H1 (cell line): ENCODE results near the gene DCPS. TPM values are rescaled to one million over a fixed set of nuclear protein-coding genes. Genes with fewer than 3 reads are reported as not detected.
A peak's percentile ranks its signal among the peaks of the same experiment; 100 is the strongest.

Experiments
- CTCF ChIA-PET: fragments of 300-600 bp; sonication (Branson Sonifier 250); formaldehyde crosslinking; loops from one replicate; lab custom pipeline; 2021; ENCODE audit not compliant: partially characterized antibody; lab: Charles Lee
- POLR2A ChIA-PET: fragments of 300-600 bp; sonication (Branson Sonifier 250); formaldehyde crosslinking; loops from one replicate; lab custom pipeline; 2021; ENCODE audit warnings: inconsistent platforms; ENCODE audit not compliant: partially characterized antibody; lab: Charles Lee
- DNase-seq, 2 experiments: peaks; one replicate each; pipeline versions ENCODE4 v3.0.0 to v3.0.0-alpha.2; 2010 to 2022; ENCODE audit warnings: low spot score in 2 of 2, low read depth in 1 of 2, mixed read lengths in 1 of 2
- FAIRE-seq: peaks from 2 replicates; lab custom pipeline; 2011; peaks lifted over from hg19 to GRCh38; lab: Jason Lieb, UNC
- H2AFZ ChIP-seq: 2 replicates; pipeline ENCODE4 v1.8.1; 2012; ENCODE audit warnings: low read length, inconsistent platforms
- H2AK5ac ChIP-seq: 2 replicates; pipeline ENCODE4 v1.6.1; 2013; ENCODE audit warnings: low read depth, low read length
- H2BK120ac ChIP-seq: replicated peaks from 2 replicates; pipeline ENCODE3; 2013; ENCODE audit warnings: low read depth, low read length, inconsistent platforms
- H2BK12ac ChIP-seq: 2 replicates; pipeline ENCODE4 v1.6.1; 2013; ENCODE audit warnings: low read depth, low read length
- H2BK15ac ChIP-seq: 2 replicates; pipeline ENCODE4 v1.6.1; 2013; ENCODE audit warnings: low read length
- H2BK20ac ChIP-seq: 2 replicates; pipeline ENCODE4 v1.6.1; 2013; ENCODE audit warnings: low read length
- H2BK5ac ChIP-seq: 2 replicates; pipeline ENCODE4 v1.6.1; 2013; ENCODE audit warnings: low read depth, low read length
- H3K14ac ChIP-seq: 2 replicates; pipeline ENCODE4 v1.6.1; 2013; ENCODE audit warnings: inconsistent platforms; ENCODE audit not compliant: insufficient read length
- H3K18ac ChIP-seq: 2 replicates; pipeline ENCODE4 v1.6.1; 2013; ENCODE audit warnings: low read length; ENCODE audit errors: extremely low read depth
- H3K23ac ChIP-seq: 2 replicates; pipeline ENCODE4 v1.6.1; 2013; ENCODE audit warnings: inconsistent platforms; ENCODE audit not compliant: insufficient read length
- H3K23me2 ChIP-seq: 2 replicates; pipeline ENCODE4 v1.6.1; 2013; ENCODE audit warnings: low read depth, low read length
- H3K27ac ChIP-seq: 2 replicates; pipeline ENCODE4 v1.6.1; 2011; ENCODE audit warnings: low read depth, low read length, inconsistent platforms
- H3K27me3 ChIP-seq, 4 experiments: replicated peaks in 1 of 4; 1 replicate in 1 of 4; 2 replicates in 3 of 4; pipeline versions ENCODE4 v1.6.1 to v1.8.1; 2011 to 2013; ENCODE audit warnings: low read length in 3 of 4, mild to moderate bottlenecking in 3 of 4, inconsistent platforms in 2 of 4, mixed read lengths in 2 of 4, moderate library complexity in 1 of 4; ENCODE audit not compliant: control insufficient read depth in 3 of 4, insufficient read depth in 3 of 4; ENCODE audit errors: extremely low read depth in 1 of 4
- H3K36me3 ChIP-seq, 4 experiments: 2 replicates each; pipeline versions ENCODE4 v1.6.1 to v1.8.1; 2011 to 2013; ENCODE audit warnings: mild to moderate bottlenecking in 4 of 4, low read length in 3 of 4, moderate library complexity in 2 of 4, control low read depth in 1 of 4, inconsistent platforms in 1 of 4; ENCODE audit not compliant: insufficient read depth in 4 of 4, control insufficient read depth in 2 of 4
- H3K4ac ChIP-seq: replicated peaks from 2 replicates; pipeline ENCODE3; 2013; ENCODE audit warnings: low read length, low read depth, mixed read lengths, inconsistent platforms; ENCODE audit not compliant: insufficient read length
- H3K4me1 ChIP-seq, 4 experiments: replicated peaks in 1 of 4; 1 replicate in 1 of 4; 2 replicates in 3 of 4; pipeline versions ENCODE4 v1.6.1 to v1.8.1; 2011 to 2013; ENCODE audit warnings: low read length in 3 of 4, inconsistent platforms in 2 of 4, mixed read lengths in 1 of 4; ENCODE audit not compliant: insufficient read depth in 4 of 4, control insufficient read depth in 3 of 4
- H3K4me2 ChIP-seq, 2 experiments: 2 replicates each; pipeline versions ENCODE4 v1.6.1 to v1.8.1; 2011 to 2013; ENCODE audit warnings: low read depth in 2 of 2, low read length in 2 of 2, control low read depth in 1 of 2, inconsistent platforms in 1 of 2, mild to moderate bottlenecking in 1 of 2; ENCODE audit not compliant: insufficient read depth in 1 of 2
- H3K4me3 ChIP-seq, 4 experiments: fragments of 200-600, 300-600 bp in 1 of 4; sonication (generic), shearing (Covaris generic), sonication (Bioruptor Twin) in 1 of 4; 2 replicates each; pipeline versions ENCODE4 v1.5.1 to v1.8.1; 2011 to 2016; ENCODE audit warnings: low read length in 4 of 4, low read depth in 3 of 4, control low read depth in 2 of 4, inconsistent platforms in 2 of 4, mild to moderate bottlenecking in 2 of 4, mixed read lengths in 1 of 4, moderate library complexity in 1 of 4; ENCODE audit not compliant: insufficient read depth in 2 of 4; ENCODE audit errors: extremely low read depth in 1 of 4
- H3K56ac ChIP-seq: replicated peaks from 2 replicates; pipeline ENCODE3; 2013; ENCODE audit warnings: low read depth, mild to moderate bottlenecking, mixed read lengths, low read length, inconsistent platforms; ENCODE audit not compliant: insufficient read length
- H3K79me1 ChIP-seq: 2 replicates; pipeline ENCODE4 v1.6.1; 2013; ENCODE audit warnings: low read depth, low read length, control low read depth
- H3K79me2 ChIP-seq, 2 experiments: 2 replicates each; pipeline versions ENCODE4 v1.6.1 to v1.8.1; 2012 to 2013; ENCODE audit warnings: low read length in 2 of 2, mild to moderate bottlenecking in 2 of 2, inconsistent platforms in 1 of 2; ENCODE audit not compliant: insufficient read depth in 2 of 2, control insufficient read depth in 1 of 2
- H3K9ac ChIP-seq, 4 experiments: replicated peaks in 1 of 4; 1 replicate in 1 of 4; 2 replicates in 3 of 4; pipeline versions ENCODE4 v1.6.1 to v1.8.1; 2011 to 2013; ENCODE audit warnings: low read depth in 3 of 4, low read length in 3 of 4, control low read depth in 2 of 4, mild to moderate bottlenecking in 2 of 4, moderate library complexity in 2 of 4, inconsistent platforms in 1 of 4; ENCODE audit errors: extremely low read depth in 1 of 4
- H3K9me3 ChIP-seq, 2 experiments: 2 replicates each; pipeline versions ENCODE4 v1.6.1 to v1.8.1; 2012 to 2013; ENCODE audit warnings: mild to moderate bottlenecking in 2 of 2, moderate library complexity in 2 of 2, control low read depth in 1 of 2, inconsistent platforms in 1 of 2, low read depth in 1 of 2, low read length in 1 of 2, mixed read lengths in 1 of 2; ENCODE audit not compliant: insufficient read depth in 2 of 2
- H4K20me1 ChIP-seq, 2 experiments: replicated peaks in 1 of 2; 2 replicates each; pipeline versions ENCODE3 to v1.8.1; 2011 to 2013; ENCODE audit warnings: inconsistent platforms in 2 of 2, low read length in 2 of 2, mild to moderate bottlenecking in 1 of 2; ENCODE audit not compliant: insufficient read depth in 2 of 2, control insufficient read depth in 1 of 2
- H4K5ac ChIP-seq: 2 replicates; pipeline ENCODE4 v1.6.1; 2013; ENCODE audit warnings: low read length, low read depth, mixed read lengths, inconsistent platforms; ENCODE audit not compliant: insufficient read length
- H4K8ac ChIP-seq: 2 replicates; pipeline ENCODE4 v1.8.0; 2013; ENCODE audit warnings: mild to moderate bottlenecking, moderate library complexity, low read length, inconsistent platforms; ENCODE audit not compliant: insufficient read depth; ENCODE audit errors: extremely low read depth
- H4K91ac ChIP-seq: replicated peaks from 2 replicates; pipeline ENCODE3; 2013; ENCODE audit warnings: low read length, mixed read lengths, inconsistent platforms; ENCODE audit not compliant: insufficient read length
- CHD1 ChIP-seq: IDR thresholded peaks from 2 replicates; pipeline ENCODE4 v1.6.1; 2012; ENCODE audit warnings: low read depth, low read length, improper control_type of control experiment
- RAD21 ChIP-seq, 2 experiments: IDR thresholded peaks in 1 of 2; conservative IDR thresholded peaks in 1 of 2; 2 replicates each; pipeline ENCODE4 v1.6.1; 2011; ENCODE audit warnings: low read depth in 2 of 2, low read length in 2 of 2, improper control_type of control experiment in 1 of 2, inconsistent platforms in 1 of 2, mild to moderate bottlenecking in 1 of 2, moderate library complexity in 1 of 2
- SIX5 ChIP-seq: IDR thresholded peaks from 2 replicates; pipeline ENCODE4 v1.6.1; 2011; ENCODE audit warnings: mild to moderate bottlenecking, low read depth, low read length
- SP1 ChIP-seq: IDR thresholded peaks from 2 replicates; pipeline ENCODE4 v1.6.1; 2011; ENCODE audit warnings: low read depth, low read length
- SRF ChIP-seq: IDR thresholded peaks from 2 replicates; pipeline ENCODE4 v1.6.1; 2011; ENCODE audit warnings: mild to moderate bottlenecking, low read depth, low read length, moderate library complexity
- YY1 ChIP-seq: IDR thresholded peaks from 2 replicates; pipeline ENCODE4 v1.6.1; 2011; ENCODE audit warnings: low read depth, mild to moderate bottlenecking, low read length
- WGBS, 2 experiments: shearing (Covaris generic) in 1 of 2; methylation state at CpG; one replicate each; pipeline versions ENCODE4 v1.1.6 to v1.1.7; 2013 to 2015; ENCODE audit warnings: low lambda C conversion rate in 2 of 2, mixed read lengths in 2 of 2, inconsistent platforms in 1 of 2, low coverage in 1 of 2, missing lambda C conversion rate in 1 of 2; ENCODE audit not compliant: insufficient replicate concordance in 2 of 2, insufficient coverage in 1 of 2, insufficient read length in 1 of 2; ENCODE audit errors: extremely low coverage in 1 of 2, missing lambda C conversion rate in 1 of 2; 5-methylcytosine and 5-hydroxymethylcytosine counted together
- polyA plus RNA-seq, 7 experiments: library from polyadenylated mRNA; depleted of rRNA in 3 of 7; stranded (reverse) in 5 of 7; unstranded in 2 of 7; fragments of >200 nt in 5 of 7; fragments of 200-250 nt in 2 of 7; gene quantifications; 1 replicate in 5 of 7; 2 replicates in 1 of 7; 4 replicates in 1 of 7; pipeline versions ENCODE4 v1.2.1 to v1.2.3, GENCODE V29; 2011 to 2013; ENCODE audit warnings: missing spikeins in 2 of 7, mixed read lengths in 2 of 7
- total RNA-seq: library from RNA; stranded (reverse); fragmentation: NEBNext Ultra II Directional; extraction: Animal tissue kit (Norgen Biotek cat#: 25700); gene quantifications from 2 replicates; pipeline ENCODE4 v1.2.1, GENCODE V29; 2021

The DCPS gene
- total and polyA plus RNA-seq, 2 of the 8 experiments (the other 6 are each of a cell fraction or from before 2014, with no cell fraction given): 24.6 to 55.2 TPM

DNA sequence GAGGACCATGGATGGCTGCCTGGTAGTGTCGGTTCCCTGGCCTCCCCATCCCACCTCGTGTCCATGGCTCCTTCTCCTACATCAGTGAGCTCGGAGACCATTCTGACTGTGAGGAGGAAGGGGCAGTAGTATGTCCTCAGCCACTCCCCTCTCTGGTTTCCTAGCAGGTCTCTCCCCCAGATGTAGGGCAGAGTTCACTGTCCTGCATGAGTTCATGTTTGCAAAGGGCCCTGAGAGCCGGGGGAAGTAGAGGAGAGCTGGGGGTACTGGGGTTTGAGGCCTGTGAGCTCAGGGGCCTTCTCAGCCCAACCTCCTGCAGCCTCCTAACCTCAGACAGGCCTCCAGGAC lies 33.2 kb downstream of the DCPS start:
- H3K56ac ChIP-seq: no peak overlapping the region
- no peak overlapping the region; the same call in 1 of the 2 replicates for H3K18ac ChIP-seq
- POLR2A ChIA-PET: interaction anchor here (0.7 to 2.4 kb wide), 7 partner anchors 9 to 173 kb away, joined by 3 to 8 read pairs (median 4); partner anchors contain the start of genes DCPS, FOXRED1 and SRPRA
- no peaks in the 10 kb centered on the region; the same call in 1 of the 2 replicates for H3K79me1 ChIP-seq
- no peak overlapping the region for H3K27ac ChIP-seq
- no peak overlapping the region for H3K14ac ChIP-seq
- no peaks in the 10 kb centered on the region for H3K27me3 ChIP-seq
- H2BK5ac ChIP-seq: peak overlapping the region; percentile 77; the same call in 1 of the 2 replicates
- peak overlapping the region; percentile 38 for H4K91ac ChIP-seq
- no peak overlapping the region for H3K23ac ChIP-seq
- no peaks in the 10 kb centered on the region for H4K20me1 ChIP-seq
- H3K36me3 ChIP-seq: peaks cover 0 to 15% (median 3%) of the 10 kb centered on the region in 4 experiments; a peak in 3 of 8 replicates
- no peaks in the 10 kb centered on the region for H3K9me3 ChIP-seq
- CTCF ChIA-PET: interaction anchor here (0.7 to 2.4 kb wide), 4 partner anchors 12 to 27 kb away, joined by 4 to 10 read pairs (median 8); no protein-coding TSS in a partner anchor
- no peak overlapping the region for H4K8ac ChIP-seq
- H3K9ac ChIP-seq: no peak overlapping the region
- H2BK120ac ChIP-seq: no peak overlapping the region
- WGBS, 2 experiments: 96% methylated on average over 4 of the region's 4 CpGs; no CpG with 5 or more reads in 1 of the 2 experiments
- no peak overlapping the region for H4K5ac ChIP-seq
- H3K4me2 ChIP-seq: no peak overlapping the region
- no peaks in the 10 kb centered on the region for H3K23me2 ChIP-seq
- DNase-seq (no peak), FAIRE-seq (no peak)
- 0 out of 2 replicates have a peak overlapping the region, but pooled peaks have one; percentile 5 for H2BK12ac ChIP-seq
- no peak overlapping the region for H3K4ac ChIP-seq
- no peak overlapping the region; the same call in 1 of the 2 replicates for H2AK5ac ChIP-seq
- H3K4me1 ChIP-seq: peaks cover 0 to 8% (median 3%) of the 10 kb centered on the region in 4 experiments; a peak in 2 of 7 replicates
- no peak overlapping the region for H2BK15ac ChIP-seq
- H2BK20ac ChIP-seq: 0 out of 2 replicates have a peak overlapping the region, but pooled peaks have one; percentile 32
- no peak overlapping the region for H2AFZ ChIP-seq
- H3K79me2 ChIP-seq: no peaks in the 10 kb centered on the region
- no peak overlapping the region for H3K4me3 ChIP-seq
- TF ChIP-seq SIX5 (no peak), SRF (no peak), YY1 (no peak), SP1 (no peak), CHD1 (no peak), RAD21 (IDR thresholded peaks at IDR 0.05 in 1 of 2, conservative IDR thresholded peaks at IDR 0.05 in 1 of 2; ENCODE audit: low read depth in 2 of 2, low read length in 2 of 2) (no peak)
